A549 (cell line): ENCODE measurements around the gene ARHGAP30.

Experiments used
- CTCF ChIP-seq: fragments of >200 bp; sonication (Bioruptor Twin); formaldehyde crosslinking; IDR thresholded peaks from 3 replicates; pipeline ENCODE4 v1.5.1; 2016
- EP300 ChIP-seq, 2 experiments: fragments of >200 bp; sonication (Bioruptor Twin); formaldehyde crosslinking; IDR thresholded peaks; 2 replicates in 1 of 2; 3 replicates in 1 of 2; pipeline ENCODE4 v1.6.1; 2016 to 2017
- FOSL2 ChIP-seq, 2 experiments: fragments of 450-650 bp in 1 of 2; fragments of >200 bp in 1 of 2; sonication (Bioruptor Twin) in 1 of 2; formaldehyde crosslinking; IDR thresholded peaks; 2 replicates each; pipeline versions ENCODE4 v1.5.0 to v1.6.1; 2016 to 2020; ENCODE audit warnings: mild to moderate bottlenecking in 1 of 2, moderate library complexity in 1 of 2
- GATA3 ChIP-seq: IDR thresholded peaks from 2 replicates; pipeline ENCODE4 v1.6.1; 2012; ENCODE audit warnings: borderline replicate concordance
- JUN ChIP-seq, 2 experiments: fragments of >200 bp; sonication (Bioruptor Twin); formaldehyde crosslinking; IDR thresholded peaks; 2 replicates in 1 of 2; 3 replicates in 1 of 2; pipeline ENCODE4 v1.6.1; 2016 to 2017
- MAX ChIP-seq: IDR thresholded peaks from 2 replicates; pipeline ENCODE4 v1.6.1; 2012
- MYC ChIP-seq: IDR thresholded peaks from 2 replicates; pipeline ENCODE4 v1.6.1; 2012; ENCODE audit warnings: mild to moderate bottlenecking, inconsistent platforms, low read length, improper control_type of control experiment, borderline replicate concordance
- NFE2L2 ChIP-seq: fragments of 150-350 bp; conservative IDR thresholded peaks from 2 replicates; pipeline ENCODE4 v1.6.1; 2014; ENCODE audit warnings: low read length
- POLR2A ChIP-seq: IDR thresholded peaks from 2 replicates; pipeline ENCODE4 v1.6.1; 2012; ENCODE audit warnings: mild to moderate bottlenecking, low read length
- REST ChIP-seq: fragments of 200-600 bp; sonication (generic); IDR thresholded peaks from 2 replicates; pipeline ENCODE4 v1.6.1; 2016; ENCODE audit warnings: antibody characterized with exemption, mild to moderate bottlenecking, moderate library complexity
- SREBF2 ChIP-seq: fragments of 450-650 bp; IDR thresholded peaks from 2 replicates; pipeline ENCODE4 v1.6.1; 2014; ENCODE audit warnings: mild to moderate bottlenecking, moderate library complexity
- TP53 ChIP-seq: fragments of 250-450 bp; sonication (Bioruptor Pico); IDR thresholded peaks from 2 replicates; pipeline ENCODE4 v1.5.0; 2021; ENCODE audit warnings: mild to moderate bottlenecking, moderate library complexity

DNA sequence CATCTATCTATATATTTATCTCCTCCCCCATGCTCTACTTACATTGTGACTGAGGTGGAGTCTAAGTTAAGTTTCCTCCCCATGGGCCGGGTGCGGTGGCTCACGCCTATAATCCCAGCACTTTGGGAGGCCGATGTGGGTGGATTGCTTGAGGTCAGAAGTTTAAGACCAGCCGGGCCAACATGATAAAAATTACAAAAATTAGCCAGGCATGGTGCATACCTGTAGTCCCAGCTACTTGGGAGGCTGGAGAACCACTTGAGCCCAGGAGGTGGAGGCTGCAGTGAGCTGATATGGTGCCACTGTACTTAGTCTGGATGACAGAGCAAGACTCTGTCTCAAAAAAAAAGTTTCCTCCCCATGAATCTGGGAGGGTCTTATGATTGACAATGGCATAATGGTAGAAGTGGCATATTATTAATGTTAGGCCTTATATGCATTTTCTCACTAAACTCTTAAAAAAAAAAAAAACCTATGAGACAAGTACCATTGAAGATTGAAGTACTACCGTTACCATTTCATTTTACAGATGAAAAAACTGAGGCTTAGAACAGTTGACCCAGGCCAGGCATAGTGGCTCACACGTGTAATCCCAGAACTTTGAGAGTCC lies 60.0 kb downstream of the ARHGAP30 start:
- no peak for TF ChIP-seq POLR2A
- TF ChIP-seq CTCF, result no peak
- TF ChIP-seq FOSL2 (IDR thresholded peaks at IDR 0.05), result no peak
- TF ChIP-seq FOSL2 (CRISPR knock-in tag; IDR thresholded peaks at IDR 0.05), result no peak
- TF ChIP-seq NFE2L2, result no peak
- TF ChIP-seq GATA3, result no peak
- TF ChIP-seq EP300 (IDR thresholded peaks at IDR 0.05), result no peak
- TF ChIP-seq JUN (IDR thresholded peaks at IDR 0.05), result no peak
- no peak for TF ChIP-seq TP53 (CRISPR knock-in tag)
- no peak for TF ChIP-seq REST
- no peak for TF ChIP-seq MAX
- no peak for TF ChIP-seq MYC
- TF ChIP-seq SREBF2, result no peak
